Amygdala (tissue), 56 donors: Measurements from ENCODE around the gene TLE5.
"Not testable (repeated sequence)": the region's sequence is repeated elsewhere in the genome, so short reads cannot be mapped to it uniquely, and the experiment has no call there.

Source experiments
- DNase-seq, 56 donors: peaks; one replicate each; lab custom pipeline; 2025; lab: John Stamatoyannopoulos, UW

Gene TLE5

DNA sequence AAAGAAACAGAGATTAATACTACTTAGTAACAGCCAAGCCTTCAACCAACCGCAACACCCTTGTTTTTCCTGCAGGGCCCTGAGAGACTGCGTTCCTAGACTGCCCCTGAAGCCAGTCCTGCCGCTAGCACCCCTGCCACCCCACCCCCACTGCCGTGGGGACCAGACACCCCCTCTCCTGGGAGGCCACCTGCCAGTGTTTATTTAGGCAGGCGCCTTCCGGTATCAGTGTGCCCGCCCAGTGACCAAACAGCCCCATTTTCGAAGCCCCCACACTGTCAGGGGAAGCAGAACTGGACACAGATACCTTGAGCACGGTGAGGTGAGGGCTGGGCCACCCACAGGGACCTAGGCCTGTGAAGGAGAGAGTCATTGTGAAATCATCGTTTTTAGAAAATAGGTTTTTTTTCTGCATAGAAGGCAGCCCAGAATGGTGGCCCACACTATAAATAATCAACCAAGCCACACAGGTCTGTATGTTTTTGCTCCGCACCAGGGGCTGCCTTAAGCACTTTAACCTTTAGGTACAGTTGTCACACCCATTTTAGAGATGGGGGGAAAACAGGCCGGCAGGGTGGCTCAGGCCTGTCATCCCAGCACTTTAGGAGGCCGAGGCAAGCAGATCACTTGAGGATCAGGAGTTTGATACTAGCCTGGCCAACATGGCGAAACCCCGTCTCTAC lies 3.5 kb upstream of the TLE5 start:
- no peak for DNase-seq

DNA sequence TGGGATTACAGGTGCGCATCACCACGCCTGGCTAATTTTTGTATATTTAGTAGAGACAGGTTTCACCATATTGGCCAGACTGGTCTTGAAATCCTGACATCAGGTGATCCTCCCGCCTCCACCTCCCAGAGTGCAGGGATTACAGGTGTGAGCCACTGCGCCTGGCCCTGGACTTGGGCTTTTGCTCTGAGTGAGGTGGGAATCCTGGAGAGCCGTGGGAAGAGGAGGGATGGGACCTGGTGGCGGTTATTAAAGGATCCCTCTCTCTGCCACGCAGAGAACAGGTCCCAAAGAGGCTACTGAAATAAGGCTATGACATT lies 1.7 kb upstream of the TLE5 start:
- DNase-seq, result no peak

DNA sequence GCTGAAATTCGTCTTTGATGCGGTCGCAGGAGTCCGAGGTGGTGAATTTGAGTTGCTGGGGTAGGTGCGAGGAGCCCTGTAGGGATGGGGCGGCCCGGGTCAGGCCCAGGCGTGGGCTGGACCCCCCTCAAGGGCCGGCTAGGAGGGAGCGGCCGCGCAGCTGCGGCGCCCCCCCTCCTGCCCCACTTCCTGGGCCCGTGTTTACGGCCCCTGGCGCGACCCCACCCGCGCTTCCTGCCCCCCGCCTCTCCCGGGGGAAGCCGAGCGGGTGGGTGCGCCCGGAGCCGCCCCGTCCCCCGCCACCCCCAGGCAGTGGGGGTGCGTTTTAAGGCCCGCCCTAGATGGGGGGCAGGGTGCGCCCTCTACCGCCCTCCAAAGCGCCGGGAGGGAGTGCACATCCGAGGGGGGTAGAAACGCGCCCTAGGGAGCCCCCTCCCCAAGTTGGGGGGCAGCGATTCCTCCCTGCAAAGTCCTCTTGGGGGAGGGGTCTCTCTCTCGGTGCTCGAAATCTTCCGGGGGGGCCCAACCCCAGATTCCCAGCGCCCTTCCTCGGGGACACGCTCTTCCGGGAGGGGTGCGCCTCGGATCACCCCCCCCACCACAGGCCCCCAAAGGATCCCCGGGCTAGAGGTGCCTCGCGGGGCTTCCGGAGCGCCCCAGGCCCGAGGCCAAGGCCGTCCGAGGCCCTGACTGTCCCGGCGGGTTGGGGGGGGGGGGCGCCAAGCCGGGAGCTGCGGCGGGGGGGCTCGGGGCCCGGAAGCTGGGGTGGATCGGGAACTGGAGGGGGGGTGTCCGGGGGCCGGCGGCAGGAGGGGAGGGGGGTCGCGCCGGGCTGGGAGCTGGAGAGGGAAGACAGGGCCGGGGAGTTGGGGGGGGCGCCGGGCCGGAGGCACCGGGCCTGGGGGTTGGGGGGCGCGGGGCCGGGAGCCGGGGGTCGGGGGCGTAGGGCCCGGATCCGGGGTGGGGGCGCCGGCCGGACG lies 823 bp downstream of the TLE5 start:
- peak in 33 of 56 donors; percentile 13 to 71 (median 40) for DNase-seq

DNA sequence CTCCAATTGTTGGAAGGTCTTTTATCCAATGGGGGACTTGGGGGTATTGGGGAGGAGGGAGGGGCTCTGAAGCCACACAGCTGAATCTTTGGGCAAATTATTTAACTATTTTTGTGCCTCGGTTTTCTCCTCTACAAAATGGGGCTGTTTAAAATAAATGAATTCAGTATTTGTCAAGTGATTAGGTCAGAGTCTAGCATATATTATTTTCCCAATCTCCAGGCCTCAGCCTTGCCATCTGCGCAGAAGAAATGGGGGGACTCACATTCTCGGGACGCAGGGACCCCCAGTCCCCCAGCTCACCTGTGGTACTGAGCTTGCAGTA lies 1.5 kb downstream of the TLE5 start:
- no peak for DNase-seq

DNA sequence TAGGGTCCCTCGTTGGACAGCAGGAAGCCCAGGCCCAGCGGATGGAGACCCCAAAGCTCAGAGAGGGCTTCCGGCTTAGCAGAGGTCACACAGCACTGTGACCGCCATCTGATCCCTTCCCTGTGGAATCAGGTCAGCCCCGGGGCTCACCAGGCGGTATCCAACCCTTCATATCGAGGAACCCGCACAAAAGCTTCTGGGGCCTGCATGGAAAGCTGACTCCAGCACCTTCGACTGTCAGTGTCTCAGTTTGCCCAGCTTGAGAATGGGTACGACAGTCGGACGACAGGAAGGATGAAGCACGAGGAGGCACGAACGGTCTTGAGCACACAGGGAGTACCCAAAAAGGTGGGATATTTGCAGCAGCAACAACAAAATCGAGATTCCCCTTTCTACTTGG lies 2.6 kb downstream of the TLE5 start:
- DNase-seq, result no peak

DNA sequence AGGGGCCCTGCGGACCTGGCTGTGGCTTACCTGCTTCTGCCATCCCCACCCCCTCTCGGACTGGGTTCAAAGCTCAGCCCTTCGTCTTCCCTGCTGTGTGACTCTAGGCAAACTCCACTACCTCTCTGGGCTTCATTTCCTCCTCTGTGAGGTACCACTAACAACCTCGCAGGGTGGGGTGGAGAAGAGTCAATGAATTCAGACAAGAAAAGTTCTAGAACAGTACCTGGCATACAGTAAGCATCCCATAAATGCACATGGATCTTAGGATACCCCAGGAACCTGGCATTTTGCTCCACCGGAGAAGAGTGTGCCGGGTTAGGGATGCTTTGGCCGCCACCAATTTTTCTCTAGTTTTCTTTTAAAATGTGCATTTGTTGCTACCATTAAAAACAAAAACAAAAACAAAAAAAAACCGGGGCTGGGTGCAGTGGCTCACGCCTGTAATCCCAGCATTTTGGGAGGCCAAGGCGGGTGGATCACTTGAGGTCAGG lies 3.4 kb downstream of the TLE5 start:
- no peak for DNase-seq

DNA sequence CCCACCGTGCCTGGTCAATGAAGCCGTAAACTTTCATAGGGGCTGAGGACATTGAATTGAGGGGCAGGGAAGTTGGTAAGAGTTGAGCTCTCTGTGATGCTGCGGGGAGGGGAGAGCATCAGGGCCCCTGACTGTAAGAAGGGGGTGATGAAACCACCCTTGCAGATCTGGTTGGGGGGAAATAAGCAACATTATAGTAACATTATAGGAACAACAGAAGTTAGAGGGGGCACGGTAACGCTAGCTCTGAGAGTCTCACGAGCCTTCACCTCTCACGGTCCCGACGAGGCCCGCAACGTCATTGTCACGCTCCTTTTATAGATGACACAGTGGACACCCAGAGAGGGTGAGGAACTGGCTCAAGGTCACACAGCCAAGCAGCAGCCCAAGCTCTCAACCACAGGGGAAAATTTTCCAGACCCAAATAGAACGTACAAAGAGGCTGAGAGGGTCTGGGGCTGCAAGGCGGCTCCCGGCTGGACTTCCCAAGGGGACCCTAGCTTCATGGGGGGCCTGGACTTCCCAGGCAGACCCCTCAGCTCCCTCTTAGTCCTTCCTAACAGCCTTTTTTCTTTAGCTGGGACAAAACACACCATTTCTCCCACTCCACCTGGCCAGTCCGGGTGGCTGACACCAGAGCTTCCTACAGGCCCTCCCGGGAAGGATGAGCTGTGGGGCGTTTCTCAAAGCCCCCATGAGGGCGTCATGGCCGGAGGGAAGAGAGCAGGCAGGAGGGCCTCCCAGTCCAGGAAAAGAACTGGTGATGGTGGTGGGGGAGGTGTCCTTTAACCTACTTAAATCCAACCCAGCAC lies 4.1 kb downstream of the TLE5 start:
- DNase-seq, result no peak

DNA sequence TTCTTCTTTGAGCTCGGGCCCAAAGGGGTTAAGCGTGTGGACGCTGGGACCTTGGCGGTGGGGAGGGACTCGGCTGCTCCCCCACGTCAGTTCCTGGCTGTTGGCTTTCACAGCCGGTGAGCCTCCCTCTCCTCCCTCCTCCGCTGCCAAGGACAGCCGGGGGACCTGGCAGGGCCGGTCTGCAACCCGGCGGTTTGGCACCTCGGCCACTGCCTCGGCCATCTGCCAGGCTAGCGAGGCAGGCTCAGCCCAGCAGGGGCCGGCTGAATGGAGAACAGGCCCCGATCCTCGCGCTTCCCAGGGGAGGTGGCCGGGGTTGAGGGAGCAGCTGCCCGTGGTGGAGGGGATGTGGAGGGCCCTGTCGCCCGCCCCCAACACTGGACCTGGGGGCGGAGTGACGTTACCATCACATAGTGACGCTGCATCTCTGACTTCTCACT lies 5.0 kb downstream of the TLE5 start:
- DNase-seq, result peak in 49 of 56 donors; percentile 11 to 83 (median 62)

DNA sequence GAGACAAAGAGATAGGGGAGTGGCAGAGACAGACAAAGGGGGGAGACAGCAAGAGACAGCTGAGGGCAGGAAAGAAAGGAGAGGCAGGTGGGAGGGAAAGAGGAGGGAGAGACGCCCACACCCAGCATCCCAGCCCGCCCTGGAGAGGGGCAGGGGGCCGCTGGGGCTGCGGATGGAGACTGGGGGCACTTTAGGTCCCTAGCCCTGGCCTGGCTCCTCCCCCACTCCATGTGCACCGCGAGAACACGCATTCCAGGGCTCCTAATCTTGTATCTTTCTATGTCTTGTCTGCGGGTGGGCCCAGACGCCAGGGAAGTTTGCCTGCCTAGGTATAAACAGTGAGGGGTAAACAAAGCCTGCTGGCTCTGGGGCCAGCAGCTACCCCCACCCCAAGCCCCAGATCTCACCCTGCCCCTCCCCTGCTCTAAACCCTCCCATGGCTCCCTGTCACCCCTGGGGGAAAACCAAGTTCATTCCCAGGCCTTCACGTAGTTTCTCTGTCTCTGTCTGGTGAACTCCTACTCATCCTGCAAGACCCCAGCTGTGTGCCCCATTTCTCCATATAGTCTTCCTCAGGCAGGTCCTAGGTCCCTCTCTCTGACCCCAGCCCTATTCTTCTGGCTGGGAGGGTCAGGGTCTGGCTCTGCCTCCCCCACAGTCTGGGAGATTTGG lies 5.7 kb downstream of the TLE5 start:
- no peak for DNase-seq

DNA sequence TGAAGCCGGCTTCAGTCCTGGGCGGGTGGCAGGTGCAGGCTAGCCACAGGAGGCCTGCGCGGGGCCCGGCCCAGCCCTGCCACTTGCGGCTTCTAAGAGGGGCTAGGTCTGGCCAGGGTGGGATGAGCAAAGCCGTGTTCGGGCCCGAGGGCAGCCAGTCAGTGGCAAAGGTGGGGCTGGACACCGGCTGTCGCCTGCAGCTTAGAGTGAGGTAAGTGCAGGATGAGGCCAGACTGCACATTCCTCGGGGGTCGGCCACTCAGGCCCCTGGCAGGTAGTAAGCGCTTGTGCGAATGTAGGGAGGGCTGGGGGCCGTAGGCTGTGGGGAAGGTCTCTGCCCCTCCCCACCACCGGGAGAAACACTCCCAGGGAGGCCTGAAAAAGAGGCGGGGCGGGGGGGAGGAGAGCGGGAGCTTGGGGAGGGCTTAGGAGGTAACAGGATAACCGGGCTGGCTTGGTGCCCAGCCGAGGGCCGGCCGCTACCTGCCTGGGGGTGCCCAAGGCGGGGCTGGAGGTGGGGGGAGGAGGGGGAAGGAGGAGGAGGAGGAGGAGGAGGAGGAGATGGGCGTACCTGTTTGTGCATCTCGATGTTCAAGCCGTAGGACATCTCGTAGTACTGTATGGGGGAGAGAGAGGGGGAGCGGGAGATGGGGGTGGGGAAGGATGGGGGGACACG lies 6.4 kb downstream of the TLE5 start:
- DNase-seq, result peak in 1 of 56 donors; percentile 33

DNA sequence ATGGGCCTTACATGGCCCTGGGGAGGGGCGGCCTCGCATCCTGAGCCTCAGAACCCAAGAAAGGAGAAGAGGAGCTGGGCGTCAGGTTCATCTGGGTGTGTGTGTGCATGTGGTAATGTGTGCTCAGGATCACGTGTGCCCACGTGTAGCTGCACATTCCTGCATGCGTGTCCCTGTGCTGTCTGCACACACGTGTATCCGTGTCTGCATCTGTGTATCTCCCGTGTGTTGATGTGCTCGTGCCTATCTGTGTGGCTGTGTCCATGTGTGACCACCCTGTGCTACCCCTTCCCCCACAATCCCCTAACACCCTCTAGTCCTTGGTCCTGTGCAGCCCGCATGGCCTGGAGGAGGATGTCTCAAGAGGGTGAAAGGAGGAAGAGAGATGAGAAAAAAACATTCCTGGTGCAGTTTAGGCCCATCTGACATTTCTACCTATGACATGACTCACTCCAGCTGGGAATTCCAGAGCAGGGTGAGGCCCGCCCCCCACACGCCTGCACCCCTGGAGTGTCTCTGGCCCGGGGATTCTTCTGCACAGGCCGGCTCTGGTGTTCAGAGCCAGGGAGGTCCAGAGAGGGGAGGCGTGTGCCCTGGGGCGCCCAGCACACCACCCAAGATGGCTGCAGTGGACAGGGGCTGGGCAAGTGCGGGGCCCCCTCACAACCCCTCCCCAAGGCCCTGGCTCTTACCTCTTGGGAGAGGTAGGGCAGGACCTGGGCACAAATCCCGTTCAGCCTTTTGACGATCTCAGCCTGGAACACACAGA lies 7.1 kb downstream of the TLE5 start:
- no peak for DNase-seq

DNA sequence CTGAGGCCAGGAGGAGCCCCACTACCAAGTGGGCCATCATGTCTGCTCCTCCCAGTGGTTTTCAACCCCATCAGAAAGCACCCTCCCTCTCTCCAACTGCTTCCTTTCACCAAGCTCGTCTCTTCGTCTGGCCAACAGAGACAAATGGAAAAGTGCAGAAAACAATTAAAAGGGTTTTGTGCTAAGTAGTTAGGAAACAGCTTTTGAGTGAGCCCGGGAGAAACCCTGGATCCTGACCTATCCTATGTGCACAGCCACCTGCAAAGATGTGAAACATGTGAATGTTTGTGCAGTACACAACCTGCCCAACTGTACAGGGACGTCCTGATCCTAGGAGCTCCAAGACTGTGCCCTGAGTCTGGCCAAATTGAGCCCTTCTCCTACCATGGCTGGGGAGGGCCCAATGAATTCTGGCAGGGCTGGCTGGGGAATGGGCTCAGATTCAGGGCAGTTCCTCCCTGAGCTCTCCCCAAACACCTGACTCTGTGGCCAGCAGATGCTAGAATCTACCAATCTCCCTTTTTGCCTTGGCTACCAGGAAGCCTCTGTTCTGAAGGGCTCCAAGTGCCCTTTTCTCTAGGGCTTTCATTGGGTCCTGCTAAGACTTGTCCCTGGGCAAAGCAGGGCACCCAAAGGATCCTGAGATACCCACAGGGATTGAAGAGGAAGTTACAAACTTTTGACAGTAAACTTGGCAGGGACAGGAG lies 7.9 kb downstream of the TLE5 start:
- DNase-seq, result no peak

DNA sequence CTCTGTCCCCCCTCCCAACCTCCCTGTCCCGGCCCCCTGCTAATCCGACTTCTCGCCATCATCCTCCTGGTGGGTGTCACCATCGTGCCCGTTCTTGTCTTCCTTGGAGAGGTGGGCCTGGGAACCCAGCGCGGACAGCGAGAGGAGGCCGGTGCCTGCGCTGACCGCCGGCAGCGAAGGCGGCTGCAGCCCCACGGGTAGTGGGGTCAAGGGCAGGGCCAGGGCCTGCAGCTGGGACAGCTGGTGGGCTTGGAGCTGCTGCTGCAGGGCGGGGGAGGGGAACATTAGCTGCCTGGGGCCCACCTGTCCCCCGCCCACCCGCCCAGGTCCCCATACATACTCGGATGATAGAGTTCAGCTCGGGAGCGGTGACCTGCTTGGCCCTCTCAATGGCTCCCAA lies 8.5 kb downstream of the TLE5 start:
- DNase-seq, result no peak

DNA sequence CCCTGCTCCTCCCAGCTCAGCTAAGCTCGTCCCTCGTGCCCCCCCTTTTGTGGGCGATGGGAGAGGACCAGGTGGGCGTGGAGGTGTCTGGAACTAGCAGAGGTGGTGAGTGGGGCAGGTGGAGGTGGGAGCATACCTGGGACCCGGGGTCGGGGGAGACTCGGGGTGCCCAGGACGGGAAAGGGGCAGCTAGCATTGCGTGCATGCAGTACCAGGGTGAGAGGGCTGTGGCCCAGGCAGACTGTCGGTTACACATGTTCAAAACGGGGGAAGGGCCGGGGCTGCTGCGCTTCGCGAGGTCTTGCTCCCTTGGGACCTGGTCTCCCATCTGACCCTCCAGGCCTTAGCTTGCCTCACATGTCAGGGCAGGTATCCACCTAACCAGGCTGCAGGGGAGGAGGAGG lies 9.1 kb downstream of the TLE5 start:
- no peak for DNase-seq

DNA sequence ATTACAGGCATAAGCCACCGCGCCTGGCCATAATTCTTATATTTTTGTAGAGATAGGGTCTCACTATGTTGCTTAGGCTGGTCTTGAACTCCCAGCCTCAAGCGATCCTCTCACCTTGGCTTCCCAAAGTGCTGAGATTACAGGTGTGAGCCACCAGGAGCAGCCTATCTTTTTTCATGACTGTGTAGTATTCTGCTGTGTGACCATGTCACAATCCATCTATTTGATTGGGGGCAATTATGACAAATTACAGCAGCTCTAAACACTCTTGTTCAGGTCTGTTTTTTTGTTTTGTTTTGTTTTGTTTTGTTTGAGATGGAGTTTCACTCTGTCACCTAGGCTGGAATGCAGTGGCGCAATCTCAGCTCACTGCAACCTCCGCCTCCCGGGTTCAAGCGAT lies 12.3 kb downstream of the TLE5 start:
- DNase-seq, result not testable (repeated sequence)

DNA sequence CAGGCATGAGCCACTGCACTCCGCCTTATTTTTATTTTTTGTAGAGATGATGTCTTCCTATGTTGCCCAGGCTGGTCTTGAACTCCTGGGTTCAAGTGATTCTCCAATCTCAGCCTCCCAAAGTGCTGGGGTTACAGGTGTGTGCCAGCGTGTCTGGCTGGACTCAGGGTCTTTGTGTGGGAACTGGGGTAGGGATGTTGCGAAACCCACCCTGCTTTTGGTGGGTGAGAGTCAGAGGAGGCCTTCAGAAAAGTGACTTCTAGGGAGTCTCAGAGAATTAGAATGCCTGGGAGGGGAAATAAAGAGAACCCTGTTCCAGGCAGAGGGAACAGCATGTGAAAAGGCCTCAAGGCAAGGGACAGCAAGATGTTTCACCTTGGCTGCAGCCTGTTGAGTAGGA lies 13.2 kb downstream of the TLE5 start:
- DNase-seq, result no peak

DNA sequence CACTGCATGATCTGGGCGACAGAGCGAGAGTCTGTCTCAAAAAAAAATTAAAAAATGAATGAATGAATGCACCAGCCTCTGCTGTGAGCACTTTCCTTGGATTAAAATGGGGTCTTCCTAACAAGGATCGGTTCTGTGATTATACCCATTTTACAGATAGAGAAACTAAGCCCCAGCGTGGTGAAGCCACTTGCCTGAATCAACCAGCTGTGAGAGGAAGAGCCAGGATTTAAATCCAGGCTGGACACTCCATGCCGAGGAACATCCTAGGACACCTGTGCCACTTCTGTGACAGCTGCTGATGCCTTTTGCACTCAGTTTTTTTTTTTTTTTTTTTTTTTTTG lies 14.1 kb downstream of the TLE5 start:
- no peak for DNase-seq

DNA sequence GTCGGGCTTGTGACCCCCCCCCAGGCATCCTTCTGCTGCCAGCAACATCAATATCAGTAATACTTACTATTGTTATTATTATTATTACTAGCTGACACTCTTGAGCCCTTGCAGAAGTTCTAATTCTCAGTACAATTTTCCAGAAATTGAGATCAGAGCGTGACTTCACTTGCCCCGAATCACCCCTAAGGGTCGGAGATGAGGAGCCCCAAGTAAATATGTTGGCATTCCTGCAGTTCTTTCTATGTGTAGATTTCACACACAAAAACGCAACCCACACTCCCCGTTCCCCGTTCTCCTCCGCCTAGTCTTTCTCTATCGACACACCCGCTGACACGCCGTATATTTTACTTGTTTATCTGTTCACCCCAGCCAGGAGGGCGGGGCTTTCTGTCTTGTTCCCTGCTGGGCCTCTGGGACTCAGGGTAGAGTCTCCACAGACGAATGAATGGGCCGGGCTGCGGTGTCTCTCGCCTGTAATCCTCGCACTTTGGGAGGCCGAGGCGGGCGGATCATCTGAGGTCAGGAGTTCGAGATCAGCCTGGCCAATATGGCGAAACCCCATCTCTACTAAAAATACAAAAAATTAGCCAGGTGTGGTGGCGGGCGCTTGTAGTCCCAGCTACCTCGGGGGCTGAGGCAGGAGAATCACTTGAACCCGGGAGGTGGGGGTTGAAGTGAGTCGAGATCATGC lies 14.7 kb downstream of the TLE5 start:
- DNase-seq, result peak in 2 of 56 donors; percentile 1 to 15
